HepG2 (cell line): ENCODE measurements around the gene ZNF446.

Experiments used
- ARNT ChIP-seq: fragments of 450-650 bp; IDR thresholded peaks from 2 replicates; pipeline ENCODE4 v1.6.1; 2017
- ASH2L ChIP-seq: fragments of 300-600, 200-600 bp; sonication (generic); IDR thresholded peaks from 2 replicates; pipeline ENCODE4 v1.7.0; 2017; ENCODE audit warnings: low read depth, mild to moderate bottlenecking, moderate library complexity, mixed read lengths, low read length; ENCODE audit not compliant: insufficient read length
- BRCA1 ChIP-seq: sonication (generic); formaldehyde crosslinking; IDR thresholded peaks from 2 replicates; pipeline ENCODE4 v1.4.0; 2020; ENCODE audit warnings: missing genetic modification reagents
- CTCF ChIP-seq: sonication (generic); formaldehyde crosslinking; IDR thresholded peaks from 2 replicates; pipeline ENCODE4 v1.5.0; 2020; ENCODE audit warnings: mild to moderate bottlenecking, missing genetic modification reagents, moderate library complexity
- DNMT1 ChIP-seq: sonication (generic); formaldehyde crosslinking; IDR thresholded peaks from 2 replicates; pipeline ENCODE4 v1.5.1; 2020; ENCODE audit warnings: mild to moderate bottlenecking, missing genetic modification reagents
- MNT ChIP-seq: fragments of 450-650 bp; IDR thresholded peaks from 2 replicates; pipeline ENCODE4 v1.6.1; 2016
- REST ChIP-seq, 2 experiments: IDR thresholded peaks; 2 replicates each; pipeline ENCODE4 v1.6.1; 2011 to 2012; ENCODE audit warnings: low read length in 2 of 2, borderline replicate concordance in 1 of 2, low read depth in 1 of 2, mild to moderate bottlenecking in 1 of 2, moderate library complexity in 1 of 2
- RORA ChIP-seq: sonication (generic); formaldehyde crosslinking; IDR thresholded peaks from 2 replicates; pipeline ENCODE4 v1.5.0; 2020; ENCODE audit warnings: mild to moderate bottlenecking, missing genetic modification reagents, moderate library complexity
- SRY ChIP-seq: sonication (generic); formaldehyde crosslinking; IDR thresholded peaks from 2 replicates; pipeline ENCODE4 v1.8.0; 2022; ENCODE audit warnings: mild to moderate bottlenecking, missing genetic modification reagents
- USF2 ChIP-seq, 2 experiments: sonication (generic) in 1 of 2; formaldehyde crosslinking in 1 of 2; IDR thresholded peaks; 2 replicates each; pipeline versions ENCODE4 v1.5.1 to v1.6.1; 2011 to 2020; ENCODE audit warnings: borderline replicate concordance in 1 of 2, low read depth in 1 of 2, low read length in 1 of 2, mild to moderate bottlenecking in 1 of 2, missing genetic modification reagents in 1 of 2, moderate library complexity in 1 of 2
- ZNF317 ChIP-seq: sonication (generic); formaldehyde crosslinking; IDR thresholded peaks from 2 replicates; pipeline ENCODE4 v1.5.0; 2020; ENCODE audit warnings: mild to moderate bottlenecking, missing genetic modification reagents
- ZNF782 ChIP-seq: sonication (generic); formaldehyde crosslinking; IDR thresholded peaks from 2 replicates; pipeline ENCODE4 v1.4.0; 2020; ENCODE audit warnings: missing genetic modification reagents, mild to moderate bottlenecking, borderline replicate concordance

- TF ChIP-seq DNMT1 (CRISPR knock-in tag) (no peak), BRCA1 (CRISPR knock-in tag) (no peak), USF2 (IDR thresholded peaks at IDR 0.05; ENCODE audit: low read depth, low read length) (peak; percentile 81), USF2 (CRISPR knock-in tag; IDR thresholded peaks at IDR 0.05; ENCODE audit: borderline replicate concordance) (peak; percentile 83; the same call in 1 of the 2 replicates), MNT (no peak), RORA (CRISPR knock-in tag) (no peak), ZNF317 (no peak), REST (IDR thresholded peaks at IDR 0.05; ENCODE audit: borderline replicate concordance in 1 of 2, low read depth in 1 of 2, low read length in 2 of 2) (no peak), CTCF (CRISPR knock-in tag) (no peak), ASH2L (no peak), ZNF782 (CRISPR knock-in tag) (no peak), ARNT (no peak), SRY (CRISPR knock-in tag) (peak; percentile 67)
These were observed 33.6 kb downstream of the ZNF446 start for GRCh38 chr19:58509731-58510083.
